Measurements from ENCODE around the gene PLPP4.

Gene PLPP4

DNA sequence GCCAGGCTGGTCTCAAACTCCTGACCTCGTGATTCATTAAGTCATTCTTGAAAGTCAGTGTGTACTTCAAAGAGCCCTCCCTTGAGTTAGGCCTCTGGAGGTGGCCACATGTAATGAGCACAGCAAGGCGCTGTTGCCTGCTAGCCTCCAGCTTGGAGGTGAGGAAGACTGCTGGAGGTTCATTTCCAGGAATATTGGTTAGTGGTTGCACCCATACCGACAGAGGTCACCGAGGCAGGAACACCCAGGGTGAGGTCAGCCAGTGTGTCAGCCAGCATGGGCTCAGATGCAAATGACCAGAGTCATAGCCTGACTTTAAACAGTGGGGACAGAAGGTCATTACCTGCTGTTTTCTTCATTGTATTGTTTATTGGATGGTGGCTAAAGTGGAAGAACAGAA lies 85.0 kb downstream of the PLPP4 start:
- no peak for DNase-seq (ENCODE audit: low spot score)
- TF ChIP-seq, protein P1, sequence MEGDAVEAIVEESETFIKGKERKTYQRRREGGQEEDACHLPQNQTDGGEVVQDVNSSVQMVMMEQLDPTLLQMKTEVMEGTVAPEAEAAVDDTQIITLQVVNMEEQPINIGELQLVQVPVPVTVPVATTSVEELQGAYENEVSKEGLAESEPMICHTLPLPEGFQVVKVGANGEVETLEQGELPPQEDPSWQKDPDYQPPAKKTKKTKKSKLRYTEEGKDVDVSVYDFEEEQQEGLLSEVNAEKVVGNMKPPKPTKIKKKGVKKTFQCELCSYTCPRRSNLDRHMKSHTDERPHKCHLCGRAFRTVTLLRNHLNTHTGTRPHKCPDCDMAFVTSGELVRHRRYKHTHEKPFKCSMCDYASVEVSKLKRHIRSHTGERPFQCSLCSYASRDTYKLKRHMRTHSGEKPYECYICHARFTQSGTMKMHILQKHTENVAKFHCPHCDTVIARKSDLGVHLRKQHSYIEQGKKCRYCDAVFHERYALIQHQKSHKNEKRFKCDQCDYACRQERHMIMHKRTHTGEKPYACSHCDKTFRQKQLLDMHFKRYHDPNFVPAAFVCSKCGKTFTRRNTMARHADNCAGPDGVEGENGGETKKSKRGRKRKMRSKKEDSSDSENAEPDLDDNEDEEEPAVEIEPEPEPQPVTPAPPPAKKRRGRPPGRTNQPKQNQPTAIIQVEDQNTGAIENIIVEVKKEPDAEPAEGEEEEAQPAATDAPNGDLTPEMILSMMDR (conservative IDR thresholded peaks at IDR 0.05; ENCODE audit: low read depth), result no peak
- POLR2A ChIA-PET (ENCODE audit: low non-redundant PET), result no interaction called here
- CTCF ChIA-PET, result no interaction called here
- H3K27ac ChIP-seq, result no peak overlapping the region

DNA sequence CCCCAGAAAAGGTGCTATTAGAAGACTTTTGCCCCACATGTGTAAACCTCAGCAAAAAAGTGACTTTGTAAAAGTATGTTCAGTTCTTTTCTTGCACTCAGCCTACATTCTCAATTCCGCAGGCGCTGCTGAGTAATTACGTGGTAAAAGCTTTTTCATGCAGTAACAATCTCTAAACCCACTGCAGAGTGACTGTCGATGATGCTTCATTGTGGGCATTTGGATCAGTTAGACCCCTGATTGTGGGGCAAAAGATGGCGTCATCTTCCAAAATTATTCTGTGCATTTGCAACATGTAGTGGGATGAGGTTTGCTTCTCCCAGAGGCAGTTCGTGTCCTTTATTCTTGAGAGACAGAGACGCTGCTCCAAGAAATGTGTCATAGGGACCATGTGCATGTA lies 85.6 kb downstream of the PLPP4 start:
- no peak for DNase-seq (ENCODE audit: low spot score)
- CTCF ChIA-PET, result no interaction called here
- TF ChIP-seq, protein P1 (conservative IDR thresholded peaks at IDR 0.05; ENCODE audit: low read depth), result no peak
- no peak overlapping the region for H3K27ac ChIP-seq
- POLR2A ChIA-PET (ENCODE audit: low non-redundant PET), result no interaction called here

DNA sequence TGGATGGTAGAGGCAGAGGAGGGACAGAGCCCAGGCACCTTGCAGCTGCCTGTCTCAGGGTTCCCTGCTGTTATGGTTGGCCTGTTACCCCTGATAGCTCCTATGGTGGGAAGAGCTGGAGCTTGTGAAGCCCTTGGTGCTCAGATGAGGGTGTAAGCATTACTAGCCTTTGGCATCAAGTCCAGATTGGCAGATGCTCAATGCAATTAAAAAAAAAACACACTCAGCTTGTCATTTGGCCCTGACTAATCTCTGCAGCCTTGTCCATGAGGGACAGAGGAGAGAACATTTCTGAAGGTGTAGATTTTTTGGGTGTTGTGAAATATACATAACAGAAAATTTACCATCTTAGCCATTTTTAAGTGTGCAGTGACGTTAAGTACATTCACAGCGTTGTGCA lies 86.3 kb downstream of the PLPP4 start:
- ChIA-PET CTCF (interaction anchor here (0.6 kb wide), 1 partner anchor 45 kb away, joined by 3 read pairs; no protein-coding TSS in a partner anchor), POLR2A (ENCODE audit: low non-redundant PET) (no interaction called here)
- no peak overlapping the region for H3K27ac ChIP-seq
- DNase-seq (ENCODE audit: low spot score), result no peak
- TF ChIP-seq, protein P1 (conservative IDR thresholded peaks at IDR 0.05; ENCODE audit: low read depth), result no peak

DNA sequence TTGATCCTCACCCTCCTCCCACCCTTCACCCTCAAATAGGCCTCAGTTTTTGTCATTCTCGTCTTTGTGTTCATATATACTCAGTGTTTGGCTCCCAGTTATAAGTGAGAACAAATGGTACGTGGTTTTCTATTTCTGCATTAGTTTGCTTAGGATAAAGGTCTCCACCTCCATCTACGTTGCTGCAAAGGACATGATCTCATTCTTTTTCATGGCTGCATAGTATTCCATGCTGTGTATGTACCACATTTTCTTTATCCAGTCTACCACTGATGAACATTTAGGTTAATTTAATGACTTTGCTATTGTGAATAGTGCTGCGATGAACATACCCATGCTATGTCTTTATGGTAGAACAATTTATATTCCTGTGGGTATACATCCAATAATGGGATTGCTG lies 91.2 kb downstream of the PLPP4 start:
- ChIA-PET CTCF (no interaction called here), POLR2A (ENCODE audit: low non-redundant PET) (no interaction called here)
- no peak overlapping the region for H3K27ac ChIP-seq
- no peak for DNase-seq (ENCODE audit: low spot score)
- TF ChIP-seq, protein P1 (conservative IDR thresholded peaks at IDR 0.05; ENCODE audit: low read depth), result no peak

DNA sequence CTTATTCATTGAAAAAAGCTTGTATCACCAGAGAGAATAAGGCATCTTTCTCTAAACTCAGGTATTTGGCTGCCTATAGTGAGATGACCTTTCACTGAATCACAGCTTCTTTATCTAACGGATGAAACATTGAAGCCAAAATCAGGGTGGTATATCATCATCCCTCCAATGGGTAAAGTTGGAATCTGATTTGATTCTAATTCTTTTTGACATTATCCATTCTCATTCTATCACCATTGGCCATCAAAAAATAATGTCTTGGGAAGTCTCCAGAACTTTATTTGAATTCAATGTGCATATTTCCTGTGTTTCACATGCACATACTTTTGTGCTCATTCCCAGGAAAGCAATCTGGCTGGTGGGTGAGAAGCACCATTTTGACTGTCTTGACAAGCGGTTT lies 95.2 kb downstream of the PLPP4 start:
- ChIA-PET CTCF (interaction anchor here (0.7 kb wide), 1 partner anchor 510 kb away, joined by 3 read pairs; no protein-coding TSS in a partner anchor), POLR2A (ENCODE audit: low non-redundant PET) (no interaction called here)
- TF ChIP-seq, protein P1 (conservative IDR thresholded peaks at IDR 0.05; ENCODE audit: low read depth), result no peak
- DNase-seq (ENCODE audit: low spot score), result no peak
- no peak overlapping the region for H3K27ac ChIP-seq

DNA sequence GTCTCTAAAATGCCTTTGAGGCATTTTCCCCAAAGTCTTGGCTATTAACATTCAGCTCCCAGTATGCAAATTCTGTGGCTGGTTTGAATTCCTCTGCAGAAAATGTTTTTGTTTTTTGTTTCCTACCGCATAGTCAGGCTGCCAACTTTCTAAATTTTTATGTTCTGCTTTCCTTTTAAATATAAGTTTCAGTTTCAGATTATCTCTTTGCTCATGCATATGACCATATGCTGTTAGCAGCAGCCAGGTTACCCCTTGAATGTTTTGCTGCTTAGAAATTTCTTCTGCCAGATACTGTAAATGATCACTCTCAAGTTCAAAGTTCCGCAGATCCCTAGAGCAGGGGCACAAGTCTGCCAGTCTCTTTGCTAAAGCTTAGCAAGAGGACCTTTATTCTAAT lies 96.9 kb downstream of the PLPP4 start:
- POLR2A ChIA-PET (ENCODE audit: low non-redundant PET), result no interaction called here
- H3K27ac ChIP-seq, result no peak overlapping the region
- TF ChIP-seq, protein P1 (conservative IDR thresholded peaks at IDR 0.05; ENCODE audit: low read depth), result no peak
- CTCF ChIA-PET, result no interaction called here
- DNase-seq (ENCODE audit: low spot score), result no peak

DNA sequence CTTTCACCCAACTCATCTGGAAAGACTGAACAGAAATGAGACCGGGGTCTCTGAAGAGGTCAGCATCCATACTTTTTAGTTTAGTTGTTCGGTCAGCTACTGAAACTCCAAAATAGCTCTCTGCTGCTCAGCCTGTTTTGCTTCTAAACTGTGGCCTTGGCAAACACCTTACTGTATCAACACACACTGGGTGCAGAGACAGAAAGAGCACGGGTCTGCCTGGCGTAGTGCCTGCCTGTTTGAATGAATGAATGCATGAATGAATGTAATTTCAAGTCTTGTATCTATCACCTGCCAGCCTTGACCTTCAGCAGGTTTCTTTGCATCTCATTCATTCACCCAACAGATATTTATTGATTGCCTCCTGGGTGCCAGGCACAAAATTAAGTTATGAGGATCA lies 98.4 kb downstream of the PLPP4 start:
- TF ChIP-seq, protein P1 (conservative IDR thresholded peaks at IDR 0.05; ENCODE audit: low read depth), result no peak
- ChIA-PET CTCF (no interaction called here), POLR2A (ENCODE audit: low non-redundant PET) (no interaction called here)
- DNase-seq (ENCODE audit: low spot score), result no peak
- H3K27ac ChIP-seq, result no peak overlapping the region
